ENCODE measurements around the gene PARD3B.

The PARD3B gene

GRCh38 chr2:204730603-204731002 is 185.3 kb downstream of the PARD3B start:
- no peaks in the 10 kb centered on the region for H3K27me3 ChIP-seq (replicated peaks; ENCODE audit: control insufficient read depth, insufficient read depth, low read length)
- H3K36me3 ChIP-seq (ENCODE audit: control insufficient read depth, insufficient read depth, low read length): no peaks in the 10 kb centered on the region
- no peak overlapping the region for H3K4me3 ChIP-seq (replicated peaks; ENCODE audit: low read depth, low read length)
- DNase-seq (ENCODE audit: extremely low read depth, insufficient read length): no peak
- TF ChIP-seq, protein P1, sequence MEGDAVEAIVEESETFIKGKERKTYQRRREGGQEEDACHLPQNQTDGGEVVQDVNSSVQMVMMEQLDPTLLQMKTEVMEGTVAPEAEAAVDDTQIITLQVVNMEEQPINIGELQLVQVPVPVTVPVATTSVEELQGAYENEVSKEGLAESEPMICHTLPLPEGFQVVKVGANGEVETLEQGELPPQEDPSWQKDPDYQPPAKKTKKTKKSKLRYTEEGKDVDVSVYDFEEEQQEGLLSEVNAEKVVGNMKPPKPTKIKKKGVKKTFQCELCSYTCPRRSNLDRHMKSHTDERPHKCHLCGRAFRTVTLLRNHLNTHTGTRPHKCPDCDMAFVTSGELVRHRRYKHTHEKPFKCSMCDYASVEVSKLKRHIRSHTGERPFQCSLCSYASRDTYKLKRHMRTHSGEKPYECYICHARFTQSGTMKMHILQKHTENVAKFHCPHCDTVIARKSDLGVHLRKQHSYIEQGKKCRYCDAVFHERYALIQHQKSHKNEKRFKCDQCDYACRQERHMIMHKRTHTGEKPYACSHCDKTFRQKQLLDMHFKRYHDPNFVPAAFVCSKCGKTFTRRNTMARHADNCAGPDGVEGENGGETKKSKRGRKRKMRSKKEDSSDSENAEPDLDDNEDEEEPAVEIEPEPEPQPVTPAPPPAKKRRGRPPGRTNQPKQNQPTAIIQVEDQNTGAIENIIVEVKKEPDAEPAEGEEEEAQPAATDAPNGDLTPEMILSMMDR (IDR thresholded peaks at IDR 0.05; ENCODE audit: insufficient read depth, low read length, poor library complexity, severe bottlenecking): no peak

DNA sequence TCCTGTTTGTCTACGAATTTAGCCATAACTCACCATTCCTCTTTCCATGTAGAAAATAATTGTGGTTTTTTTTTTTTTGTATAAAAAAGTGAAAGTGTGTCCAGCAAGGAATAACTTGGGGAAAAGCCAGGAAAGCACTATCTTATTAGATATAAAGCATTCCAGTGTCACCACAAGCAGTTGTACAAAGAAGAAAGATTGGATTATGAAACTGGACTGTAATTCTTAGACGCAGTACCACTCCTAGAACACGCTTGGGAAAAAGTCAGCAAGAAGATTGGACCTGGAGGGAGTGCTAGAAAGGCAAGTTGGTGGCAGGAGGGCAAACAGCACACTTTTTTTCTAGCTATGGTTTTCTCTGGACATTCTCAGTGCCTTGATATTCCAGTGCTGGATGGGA is 186.7 kb downstream of the PARD3B start:
- no peaks in the 10 kb centered on the region for H3K36me3 ChIP-seq (ENCODE audit: control insufficient read depth, insufficient read depth, low read length)
- no peak overlapping the region for H3K4me3 ChIP-seq (replicated peaks; ENCODE audit: low read depth, low read length)
- TF ChIP-seq, protein P1 (IDR thresholded peaks at IDR 0.05; ENCODE audit: insufficient read depth, low read length, poor library complexity, severe bottlenecking): no peak
- no peak for DNase-seq (ENCODE audit: extremely low read depth, insufficient read length)
- H3K27me3 ChIP-seq (replicated peaks; ENCODE audit: control insufficient read depth, insufficient read depth, low read length): no peaks in the 10 kb centered on the region

- no peaks in the 10 kb centered on the region for H3K27me3 ChIP-seq (replicated peaks; ENCODE audit: control insufficient read depth, insufficient read depth, low read length)
- TF ChIP-seq, protein P1 (IDR thresholded peaks at IDR 0.05; ENCODE audit: insufficient read depth, low read length, poor library complexity, severe bottlenecking): no peak
- no peak for DNase-seq (ENCODE audit: extremely low read depth, insufficient read length)
- H3K36me3 ChIP-seq (ENCODE audit: control insufficient read depth, insufficient read depth, low read length): no peaks in the 10 kb centered on the region
- H3K4me3 ChIP-seq (replicated peaks; ENCODE audit: low read depth, low read length): no peak overlapping the region
These were observed 192.0 kb downstream of the PARD3B start for GRCh38 chr2:204737296-204737695.

DNA sequence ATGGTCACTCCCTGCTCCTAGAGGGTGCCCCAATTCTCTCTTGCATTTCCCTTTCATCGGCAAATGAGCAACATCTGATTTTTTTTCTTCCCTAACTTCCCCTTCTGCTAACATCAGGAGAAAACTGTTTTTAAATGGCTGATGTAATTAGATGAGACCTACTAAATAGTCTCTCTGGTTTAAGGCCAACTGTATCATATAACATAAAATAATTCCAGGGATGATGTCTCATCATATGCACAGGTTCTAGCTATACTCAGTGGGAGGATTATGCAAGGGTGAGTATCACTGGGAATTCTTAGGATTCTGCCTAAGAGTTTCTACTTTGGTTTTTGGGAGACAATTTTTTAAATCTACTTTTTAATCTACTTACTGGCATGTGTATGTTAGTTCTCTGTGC is 193.4 kb downstream of the PARD3B start:
- no peak for DNase-seq (ENCODE audit: extremely low read depth, insufficient read length)
- TF ChIP-seq, protein P1 (IDR thresholded peaks at IDR 0.05; ENCODE audit: insufficient read depth, low read length, poor library complexity, severe bottlenecking): no peak
- Histone ChIP-seq H3K36me3 (ENCODE audit: control insufficient read depth, insufficient read depth, low read length) (no peaks in the 10 kb centered on the region), H3K27me3 (replicated peaks; ENCODE audit: control insufficient read depth, insufficient read depth, low read length) (no peaks in the 10 kb centered on the region), H3K4me3 (replicated peaks; ENCODE audit: low read depth, low read length) (no peak overlapping the region)

- no peak for DNase-seq (ENCODE audit: extremely low read depth, insufficient read length)
- Histone ChIP-seq H3K4me3 (replicated peaks; ENCODE audit: low read depth, low read length) (no peak overlapping the region), H3K36me3 (ENCODE audit: control insufficient read depth, insufficient read depth, low read length) (no peaks in the 10 kb centered on the region), H3K27me3 (replicated peaks; ENCODE audit: control insufficient read depth, insufficient read depth, low read length) (no peaks in the 10 kb centered on the region)
- TF ChIP-seq, protein P1 (IDR thresholded peaks at IDR 0.05; ENCODE audit: insufficient read depth, low read length, poor library complexity, severe bottlenecking): no peak
These were observed 198.2 kb downstream of the PARD3B start for GRCh38 chr2:204743393-204743960.

DNA sequence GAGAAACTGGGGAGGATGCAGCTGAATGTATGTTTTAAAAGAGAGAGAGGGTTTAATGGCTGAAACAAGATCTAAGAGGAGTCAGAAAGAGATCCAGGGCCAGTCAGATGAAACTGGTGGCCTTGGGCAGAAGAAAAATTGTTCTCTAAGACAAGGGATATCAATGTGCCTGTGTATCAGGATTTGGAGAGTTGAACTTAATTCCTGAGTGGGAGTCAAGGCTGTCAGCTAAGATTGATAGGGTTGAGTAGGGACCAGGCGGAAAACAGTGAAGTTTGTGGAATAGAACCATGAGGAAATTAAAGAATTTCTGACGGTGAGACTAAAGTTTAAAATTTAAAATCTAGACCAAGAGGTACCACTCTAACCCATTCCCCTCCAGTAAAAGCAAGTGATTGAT is 199.2 kb downstream of the PARD3B start:
- no peak overlapping the region for H3K4me3 ChIP-seq (replicated peaks; ENCODE audit: low read depth, low read length)
- no peak for DNase-seq (ENCODE audit: extremely low read depth, insufficient read length)
- H3K36me3 ChIP-seq (ENCODE audit: control insufficient read depth, insufficient read depth, low read length): no peaks in the 10 kb centered on the region
- TF ChIP-seq, protein P1 (IDR thresholded peaks at IDR 0.05; ENCODE audit: insufficient read depth, low read length, poor library complexity, severe bottlenecking): no peak
- H3K27me3 ChIP-seq (replicated peaks; ENCODE audit: control insufficient read depth, insufficient read depth, low read length): no peaks in the 10 kb centered on the region
